IMR-90 (cell line): ENCODE measurements around the gene UGT1A4. TPM values are rescaled to one million over a fixed set of nuclear protein-coding genes. Genes with fewer than 3 reads are reported as not detected.

ENCODE experiments used
- ATAC-seq: fragments of 200-7000 bp; cut with Tn5 transposase; 2 replicates; pipeline ENCODE4 v1.9.1; 2020; ENCODE audit warnings: low read depth, mild to moderate bottlenecking, moderate library complexity
- BruUV-seq: library from RNA; stranded (reverse); fragments of 400-500 nt; replicated peaks from 2 replicates; lab custom pipeline; 2021; lab: Mats Ljungman, UMichigan
- CTCF ChIA-PET: fragments of 300-600 bp; formaldehyde crosslinking; extraction: SDS; loops from one replicate; lab custom pipeline; 2021; ENCODE audit warnings: antibody characterized with exemption; lab: Yijun Ruan, JAX
- POLR2A ChIA-PET: fragments of 300-600 bp; sonication (Branson Sonifier 250); formaldehyde crosslinking; loops from one replicate; lab custom pipeline; 2022; ENCODE audit warnings: antibody characterized with exemption; ENCODE audit not compliant: unreplicated experiment; lab: Charles Lee
- DNase-seq: peaks from one replicate; pipeline ENCODE4 v3.0.0; 2013
- H2AFZ ChIP-seq: replicated peaks from 2 replicates; pipeline ENCODE3; 2013; ENCODE audit warnings: low read length, mild to moderate bottlenecking; ENCODE audit not compliant: poor library complexity
- H2AK5ac ChIP-seq: 2 replicates; pipeline ENCODE4 v1.6.1; 2013; ENCODE audit warnings: low read depth, low read length, inconsistent platforms
- H2AK9ac ChIP-seq: replicated peaks from 2 replicates; pipeline ENCODE3; 2013; ENCODE audit warnings: mild to moderate bottlenecking, low read depth, low read length, moderate library complexity; ENCODE audit not compliant: poor library complexity
- H2BK120ac ChIP-seq: 2 replicates; pipeline ENCODE4 v1.6.1; 2013; ENCODE audit warnings: low read depth, low read length, inconsistent platforms
- H2BK15ac ChIP-seq: 3 replicates; pipeline ENCODE4 v1.6.1; 2013; ENCODE audit warnings: low read depth, low read length, inconsistent platforms
- H2BK20ac ChIP-seq: 2 replicates; pipeline ENCODE4 v1.6.1; 2013; ENCODE audit warnings: low read depth, mild to moderate bottlenecking, inconsistent platforms, low read length, moderate library complexity
- H2BK5ac ChIP-seq: 2 replicates; pipeline ENCODE4 v1.6.1; 2013; ENCODE audit warnings: mild to moderate bottlenecking, low read depth, low read length, inconsistent platforms; ENCODE audit not compliant: poor library complexity, severe bottlenecking
- H3K14ac ChIP-seq: replicated peaks from 2 replicates; pipeline ENCODE4 v1.6.1; 2013; ENCODE audit warnings: low read depth, low read length, inconsistent platforms
- H3K18ac ChIP-seq: 2 replicates; pipeline ENCODE4 v1.6.1; 2013; ENCODE audit warnings: low read depth, low read length, control low read depth
- H3K23ac ChIP-seq: 2 replicates; pipeline ENCODE4 v1.6.1; 2013; ENCODE audit warnings: low read depth, low read length, inconsistent platforms
- H3K27ac ChIP-seq: 2 replicates; pipeline ENCODE4 v1.5.1; 2013; ENCODE audit warnings: mild to moderate bottlenecking, control low read depth, low read length; ENCODE audit not compliant: insufficient read depth
- H3K27me3 ChIP-seq: 2 replicates; pipeline ENCODE4 v1.6.1; 2013; ENCODE audit warnings: low read length; ENCODE audit not compliant: control insufficient read depth, insufficient read depth
- H3K36me3 ChIP-seq: 2 replicates; pipeline ENCODE4 v1.6.1; 2013; ENCODE audit warnings: low read length, mixed read lengths; ENCODE audit not compliant: control insufficient read depth, insufficient read depth
- H3K4ac ChIP-seq: 2 replicates; pipeline ENCODE4 v1.6.1; 2013; ENCODE audit warnings: low read depth, low read length, inconsistent platforms
- H3K4me1 ChIP-seq: 2 replicates; pipeline ENCODE4 v1.6.1; 2013; ENCODE audit warnings: low read length, mixed read lengths; ENCODE audit not compliant: control insufficient read depth, insufficient read depth
- H3K4me2 ChIP-seq: 2 replicates; pipeline ENCODE4 v1.6.1; 2013; ENCODE audit warnings: low read depth, mild to moderate bottlenecking, control low read depth, low read length, moderate library complexity
- H3K4me3 ChIP-seq: 2 replicates; pipeline ENCODE4 v1.5.1; 2013; ENCODE audit warnings: low read depth, mild to moderate bottlenecking, control low read depth, low read length, moderate library complexity; ENCODE audit not compliant: insufficient read depth
- H3K56ac ChIP-seq: 2 replicates; pipeline ENCODE4 v1.6.1; 2013; ENCODE audit warnings: low read length, inconsistent platforms; ENCODE audit not compliant: insufficient read depth; ENCODE audit errors: extremely low read depth
- H3K79me1 ChIP-seq, 2 experiments: 2 replicates each; pipeline ENCODE4 v1.6.1; 2013; ENCODE audit warnings: low read length in 2 of 2, inconsistent platforms in 1 of 2, low read depth in 1 of 2
- H3K9ac ChIP-seq: 2 replicates; pipeline ENCODE4 v1.6.1; 2013; ENCODE audit warnings: low read depth, low read length, control low read depth
- H3K9me1 ChIP-seq: 2 replicates; pipeline ENCODE4 v1.6.1; 2013; ENCODE audit warnings: low read length, inconsistent platforms; ENCODE audit not compliant: insufficient read depth
- H3K9me3 ChIP-seq: 2 replicates; pipeline ENCODE4 v1.6.1; 2013; ENCODE audit warnings: low read length; ENCODE audit not compliant: control insufficient read depth, insufficient read depth
- H4K20me1 ChIP-seq: 2 replicates; pipeline ENCODE4 v1.6.1; 2013; ENCODE audit warnings: low read length, inconsistent platforms; ENCODE audit not compliant: insufficient read depth
- H4K5ac ChIP-seq: 2 replicates; pipeline ENCODE4 v1.6.1; 2013; ENCODE audit warnings: mild to moderate bottlenecking, low read depth, low read length, control low read depth
- H4K8ac ChIP-seq, 2 experiments: 2 replicates each; pipeline ENCODE4 v1.6.1; 2013; ENCODE audit warnings: low read depth in 2 of 2, low read length in 2 of 2, control low read depth in 1 of 2, inconsistent platforms in 1 of 2
- H4K91ac ChIP-seq: 2 replicates; pipeline ENCODE4 v1.6.1; 2013; ENCODE audit warnings: low read depth, low read length, inconsistent platforms; ENCODE audit not compliant: insufficient read depth
- FOS ChIP-seq: fragments of 150-350 bp; IDR thresholded peaks from 2 replicates; pipeline ENCODE4 v1.6.1; 2016; ENCODE audit warnings: low read depth, low read length
- MAFK ChIP-seq: IDR thresholded peaks from 2 replicates; pipeline ENCODE4 v1.6.1; 2012; ENCODE audit warnings: low read depth, low read length, improper control_type of control experiment
- MXI1 ChIP-seq: IDR thresholded peaks from 2 replicates; pipeline ENCODE4 v1.6.1; 2012; ENCODE audit warnings: low read depth, mild to moderate bottlenecking, low read length, moderate library complexity, borderline replicate concordance
- POLR2A ChIP-seq: IDR thresholded peaks from 2 replicates; pipeline ENCODE4 v1.6.1; 2012; ENCODE audit warnings: mild to moderate bottlenecking, low read depth, low read length
- RAD21 ChIP-seq: IDR thresholded peaks from 2 replicates; pipeline ENCODE4 v1.6.1; 2012; ENCODE audit warnings: low read length, improper control_type of control experiment
- USF2 ChIP-seq: fragments of 150-350 bp; IDR thresholded peaks from 2 replicates; pipeline ENCODE4 v1.6.1; 2017; ENCODE audit warnings: mild to moderate bottlenecking, antibody characterized with exemption, low read length, low read depth
- WGBS, 2 experiments: methylation state at CpG; one replicate each; pipeline versions ENCODE4 v1.1.5 to v1.1.7; 2013; ENCODE audit warnings: missing lambda C conversion rate in 2 of 2; ENCODE audit not compliant: insufficient read length in 1 of 2; ENCODE audit errors: extremely low coverage in 2 of 2; 5-methylcytosine and 5-hydroxymethylcytosine counted together
- dilution Hi-C: fragments of 300-500 bp; cut with HindIII; formaldehyde crosslinking; loops from one replicate; pipeline ENCODE4 v1.14.3; 2018; ENCODE audit warnings: low sequenced_read_pairs; ENCODE audit not compliant: unreplicated experiment
- in situ Hi-C: fragments of 300-500 bp; cut with MboI; formaldehyde crosslinking; loops from 3 replicates; pipeline ENCODE4 v1.14.3; 2019; ENCODE audit warnings: low sequenced_read_pairs, inconsistent platforms, mixed read lengths
- intact Hi-C: fragments of 100-400 bp; cut with micrococcal nuclease; formaldehyde crosslinking; loops from 2 replicates; pipeline ENCODE4 v1.10.0; 2022
- polyA plus RNA-seq, 3 experiments: library from polyadenylated mRNA; depleted of rRNA; stranded (reverse); fragments of >200 nt; gene quantifications; 2 replicates each; pipeline ENCODE4 v1.2.3, GENCODE V29; 2012; ENCODE audit warnings: low replicate concordance in 1 of 3
- total RNA-seq: library from RNA; depleted of rRNA; stranded (reverse); fragments of >200 nt; gene quantifications from 2 replicates; pipeline ENCODE4 v1.2.3, GENCODE V29; 2012

UGT1A4 gene
- total and polyA plus RNA-seq, 2 of the 4 experiments (the other 2 are of a cell fraction), result not detected

- no peaks in the 10 kb centered on the region for H3K79me1 ChIP-seq
- no peak overlapping the region for H2BK15ac ChIP-seq
- H4K91ac ChIP-seq, result peak overlapping the region; percentile 20; the same call in 1 of the 2 replicates
- H4K8ac ChIP-seq, result no peak overlapping the region
- peaks cover 4% of the 10 kb centered on the region for H3K4me1 ChIP-seq
- intact Hi-C loops (no loop called here), dilution Hi-C loops (no loop called here), in situ Hi-C loops (no loop called here)
- no peak overlapping the region for H3K23ac ChIP-seq
- H3K9me1 ChIP-seq, result no peaks in the 10 kb centered on the region
- no peak overlapping the region for H2AK9ac ChIP-seq
- no peak overlapping the region for H3K14ac ChIP-seq
- POLR2A ChIA-PET, result no interaction called here
- no CpG with 5 or more reads among the region's 4 CpGs for WGBS, 2 experiments
- no peaks in the 10 kb centered on the region for H3K36me3 ChIP-seq
- H2BK20ac ChIP-seq, result no peak overlapping the region
- H2AK5ac ChIP-seq, result no peak overlapping the region
- no peaks in the 10 kb centered on the region for H3K9me3 ChIP-seq
- no peaks in the 10 kb centered on the region for H3K27me3 ChIP-seq
- H4K20me1 ChIP-seq, result no peaks in the 10 kb centered on the region
- H2BK120ac ChIP-seq, result no peak overlapping the region
- no peak overlapping the region for H3K4ac ChIP-seq
- ATAC-seq, result no peak
- no peak overlapping the region for H3K56ac ChIP-seq
- no peak overlapping the region for H2BK5ac ChIP-seq
- no peak overlapping the region for H3K27ac ChIP-seq
- BruUV-seq, result no TSS peak
- peak overlapping the region; percentile 48; the same call in 1 of the 2 replicates for H4K5ac ChIP-seq
- no peak overlapping the region for H3K4me3 ChIP-seq
- CTCF ChIA-PET, result no interaction called here
- peak overlapping the region; percentile 78 for H3K18ac ChIP-seq
- TF ChIP-seq MAFK (no peak), MXI1 (no peak), RAD21 (no peak), USF2 (no peak), FOS (no peak), POLR2A (no peak)
- no peak overlapping the region for H3K4me2 ChIP-seq
- no peak for DNase-seq
- no peak overlapping the region for H3K9ac ChIP-seq
- H2AFZ ChIP-seq, result no peak overlapping the region
Measured at GRCh38 chr2:233698740-233699139, 19.8 kb upstream of the UGT1A4 start.
